Measurements from ENCODE around the gene EVI2B.
"Not testable (repeated sequence)": the region's sequence is repeated elsewhere in the genome, so short reads cannot be mapped to it uniquely, and the experiment has no call there.

EVI2B gene

DNA sequence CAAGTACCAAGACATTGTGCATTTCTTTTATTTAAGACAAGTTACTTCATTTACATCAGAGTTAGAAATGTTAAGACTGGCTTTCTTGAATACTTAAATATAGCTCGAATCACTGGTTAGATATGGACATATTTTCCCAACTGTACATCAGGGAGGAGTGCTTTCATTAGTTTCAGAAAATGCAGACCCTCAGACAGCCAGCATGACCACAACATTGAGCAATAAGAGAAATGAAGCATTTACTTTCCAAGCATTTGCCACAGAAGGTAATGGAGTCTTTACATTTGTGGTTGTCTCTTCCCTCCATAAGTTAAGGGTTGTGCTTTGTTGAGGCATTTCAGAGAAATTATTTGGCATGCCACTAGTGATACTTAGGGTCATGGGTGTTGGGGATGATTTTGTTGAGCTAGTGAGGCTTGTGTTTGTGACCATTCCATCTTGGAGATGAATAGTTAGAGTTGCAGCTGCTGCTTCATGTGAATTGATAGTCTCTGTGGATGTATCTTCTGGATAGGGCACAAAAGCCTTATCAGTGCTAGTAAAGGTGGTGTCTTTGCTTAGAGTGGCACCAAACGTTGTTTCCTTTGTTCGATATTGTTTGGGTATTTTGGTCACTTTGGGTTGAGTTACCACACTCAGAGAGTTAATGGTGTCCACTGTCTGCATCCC lies 18.9 kb downstream of the EVI2B start:
- H3K4me3 ChIP-seq (ENCODE audit: low read depth, low read length) = no peak overlapping the region
- no peak for TF ChIP-seq CTCF (IDR thresholded peaks at IDR 0.05; ENCODE audit: low read depth, low read length)

DNA sequence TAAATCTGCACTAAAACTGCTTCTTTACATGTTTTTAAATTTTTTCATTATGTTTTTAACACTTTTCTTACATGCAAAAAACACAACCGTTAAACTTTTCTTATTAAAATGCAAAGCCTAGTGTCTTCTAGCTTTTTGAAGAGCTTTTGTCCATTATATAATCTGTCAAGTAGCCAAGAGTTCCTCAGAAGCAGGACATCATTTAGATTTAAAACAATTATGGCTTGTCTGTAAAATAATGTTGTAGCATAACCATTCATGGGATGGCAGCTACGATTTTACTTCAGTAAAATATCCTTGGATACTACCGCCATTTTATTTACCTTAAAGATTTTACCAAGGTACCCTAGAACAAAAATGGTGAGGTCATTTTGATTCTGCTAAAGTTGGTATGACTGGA lies 19.6 kb downstream of the EVI2B start:
- H3K4me3 ChIP-seq (ENCODE audit: low read depth, low read length) = no peak overlapping the region
- no peak for TF ChIP-seq CTCF (IDR thresholded peaks at IDR 0.05; ENCODE audit: low read depth, low read length)

DNA sequence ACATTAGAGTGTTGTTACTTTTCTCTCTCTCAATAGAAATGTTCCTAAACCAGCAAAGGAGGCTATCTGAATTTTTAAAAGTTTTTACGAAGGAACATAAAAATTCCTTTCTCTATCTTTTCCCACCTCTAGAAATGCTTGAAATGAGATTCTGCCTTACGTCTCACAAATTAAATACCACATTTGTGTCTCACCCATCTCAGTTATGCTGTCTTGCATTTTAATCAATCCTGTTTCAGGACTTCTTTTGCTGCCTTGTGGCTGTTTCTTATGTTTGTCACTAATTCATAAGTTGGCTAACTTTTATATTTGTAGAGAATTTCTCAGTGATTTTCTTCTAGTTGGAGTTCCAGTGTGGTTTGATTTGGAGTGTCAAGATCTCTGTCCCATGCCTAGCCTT lies 20.3 kb downstream of the EVI2B start:
- TF ChIP-seq CTCF (IDR thresholded peaks at IDR 0.05; ENCODE audit: low read depth, low read length) = no peak
- no peak overlapping the region for H3K4me3 ChIP-seq (ENCODE audit: low read depth, low read length)

DNA sequence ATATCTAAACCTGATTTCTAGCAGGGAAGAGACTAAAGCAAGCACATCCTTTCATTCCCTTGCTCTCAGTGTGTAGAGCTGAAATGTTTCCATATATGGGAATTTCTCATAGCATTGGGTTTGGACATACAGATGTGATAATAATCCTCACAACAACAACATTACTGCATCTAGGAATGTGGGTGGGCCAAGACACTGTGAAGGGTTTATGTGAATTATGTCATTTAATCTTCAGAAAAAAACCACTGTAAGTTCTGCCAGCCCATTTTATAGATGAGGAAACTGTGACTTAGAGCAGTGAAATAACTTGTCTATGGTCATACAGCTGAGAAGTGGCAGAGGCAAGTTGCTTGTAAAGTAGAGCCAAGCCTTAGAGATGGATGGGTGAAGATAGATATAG lies 22.0 kb downstream of the EVI2B start:
- H3K4me3 ChIP-seq (ENCODE audit: low read depth, low read length) = no peak overlapping the region
- TF ChIP-seq CTCF (IDR thresholded peaks at IDR 0.05; ENCODE audit: low read depth, low read length) = no peak

- no peak for TF ChIP-seq CTCF (IDR thresholded peaks at IDR 0.05; ENCODE audit: low read depth, low read length)
- H3K4me3 ChIP-seq (ENCODE audit: low read depth, low read length) = no peak overlapping the region
Observed at GRCh38 chr17:31289790-31290189, 24.1 kb downstream of the EVI2B start.

DNA sequence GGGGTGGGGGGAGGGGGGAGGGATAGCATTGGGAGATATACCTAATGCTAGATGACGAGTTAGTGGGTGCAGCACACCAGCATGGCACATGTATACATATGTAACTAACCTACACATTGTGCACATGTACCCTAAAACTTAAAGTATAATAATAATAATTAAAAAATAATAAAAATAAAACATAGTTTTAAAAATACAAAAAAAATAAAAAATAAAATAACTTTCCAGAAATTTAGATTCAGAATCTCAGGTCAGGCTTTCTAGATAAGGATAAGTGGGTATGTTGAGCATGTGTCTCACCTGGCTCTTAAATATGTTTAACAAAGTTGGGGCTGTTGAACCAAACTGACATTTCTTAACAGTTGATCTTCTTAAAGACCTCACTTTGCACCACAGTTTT lies 25.9 kb downstream of the EVI2B start:
- H3K4me3 ChIP-seq (ENCODE audit: low read depth, low read length) = not testable (repeated sequence)

- no peak overlapping the region for H3K4me3 ChIP-seq (ENCODE audit: low read depth, low read length)
- TF ChIP-seq CTCF (IDR thresholded peaks at IDR 0.05; ENCODE audit: low read depth, low read length) = no peak
Observed at GRCh38 chr17:31286587-31286986, 27.3 kb downstream of the EVI2B start.

GRCh38 chr17:31283841-31284240 lies 30.0 kb downstream of the EVI2B start:
- H3K4me3 ChIP-seq (ENCODE audit: low read depth, low read length) = no peak overlapping the region
- no peak for TF ChIP-seq CTCF (IDR thresholded peaks at IDR 0.05; ENCODE audit: low read depth, low read length)
